CD4-positive, alpha-beta T cell treated with Interleukin-1 beta for 1 hour (primary cell): ENCODE results near the gene DOLPP1.
"Not testable (repeated sequence)": the region's sequence is repeated elsewhere in the genome, so short reads cannot be mapped to it uniquely, and the experiment has no call there.

Source experiments
- DNase-seq, 2 donors: peaks; one replicate each; pipeline ENCODE4 v3.0.0-alpha.2; 2020 to 2022

DOLPP1 gene

DNA sequence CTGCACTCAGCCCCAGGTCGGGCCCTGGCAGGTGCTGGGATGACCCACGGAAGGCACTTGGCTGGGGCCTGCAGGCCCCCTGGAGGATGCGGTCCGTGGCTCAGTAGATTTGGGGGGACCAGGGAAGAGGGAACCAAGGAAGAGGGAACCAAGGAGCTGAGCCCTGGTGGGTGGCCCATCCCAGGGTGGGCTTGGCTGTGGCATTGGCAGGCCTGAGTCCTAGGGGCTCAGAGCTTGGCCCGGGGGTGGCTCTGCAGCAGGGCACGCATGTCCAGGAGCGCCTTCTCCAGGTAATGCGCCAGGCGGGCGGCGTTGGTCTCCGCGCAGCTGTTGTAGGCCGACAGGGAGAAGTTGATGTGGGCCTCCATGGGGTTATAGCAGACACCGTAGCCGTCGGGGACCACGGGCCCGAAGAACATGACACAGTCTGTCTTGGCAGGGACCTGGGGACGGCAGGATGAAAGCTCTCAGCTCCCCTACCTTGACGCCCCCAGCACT is 14.3 kb downstream of the DOLPP1 start:
- DNase-seq: no peak

GRCh38 chr9:129095908-129096307 is 15.0 kb downstream of the DOLPP1 start:
- DNase-seq: no peak

DNA sequence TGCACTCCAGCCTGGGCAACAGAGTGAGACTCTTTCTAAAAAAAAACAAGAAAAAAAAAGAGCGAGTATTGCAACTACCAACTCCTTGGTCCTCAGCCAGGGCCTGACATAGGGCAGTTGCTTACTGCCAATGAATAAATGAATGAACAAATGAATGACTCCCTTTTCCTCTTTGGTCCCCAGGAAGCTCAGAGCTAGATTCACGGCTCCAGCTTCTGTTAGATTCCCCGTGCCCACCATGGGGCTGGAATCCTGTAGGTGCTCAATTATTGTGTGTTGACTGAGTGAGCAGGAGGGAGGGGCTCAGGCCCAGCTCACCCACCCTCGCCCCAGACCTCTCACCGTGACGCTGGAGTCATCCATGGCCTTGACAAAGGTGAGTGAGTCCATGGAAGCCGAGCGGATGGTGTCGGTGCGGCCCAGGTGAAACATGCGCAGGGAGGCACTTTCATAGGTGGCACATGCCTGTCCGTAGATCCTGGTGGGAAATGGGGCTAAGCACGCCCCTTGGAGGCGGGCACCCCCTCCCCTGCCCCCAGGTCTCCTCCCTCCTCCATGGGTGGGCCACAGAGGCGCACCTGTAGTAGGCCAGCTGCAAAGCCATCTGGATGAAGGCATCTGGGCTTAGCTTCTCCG is 16.9 kb downstream of the DOLPP1 start:
- no peak for DNase-seq

GRCh38 chr9:129098328-129098727 is 17.4 kb downstream of the DOLPP1 start:
- DNase-seq: no peak

- no peak for DNase-seq
These were observed 19.7 kb downstream of the DOLPP1 start for GRCh38 chr9:129100383-129101169.

DNA sequence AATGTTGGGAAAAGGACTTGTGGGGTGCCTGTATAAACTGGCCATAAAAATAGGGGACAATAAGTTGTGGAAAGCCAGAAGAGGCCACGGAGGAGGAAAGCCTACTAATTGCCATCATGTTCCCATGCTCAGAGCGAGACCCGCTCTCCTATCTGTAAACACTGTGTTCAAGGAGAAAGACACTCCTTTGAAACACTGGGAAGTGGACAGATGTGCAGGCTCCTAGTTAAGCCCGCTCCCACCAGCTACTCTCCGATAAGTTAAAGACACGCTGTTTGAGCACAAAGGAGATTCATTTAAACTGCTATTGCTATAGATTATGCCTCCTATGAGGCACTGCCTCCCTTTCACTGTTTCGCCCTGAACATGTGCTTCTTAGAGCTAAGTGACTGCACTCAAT is 20.4 kb downstream of the DOLPP1 start:
- DNase-seq: no peak

GRCh38 chr9:129102095-129102525 is 21.2 kb downstream of the DOLPP1 start:
- DNase-seq: no peak

DNA sequence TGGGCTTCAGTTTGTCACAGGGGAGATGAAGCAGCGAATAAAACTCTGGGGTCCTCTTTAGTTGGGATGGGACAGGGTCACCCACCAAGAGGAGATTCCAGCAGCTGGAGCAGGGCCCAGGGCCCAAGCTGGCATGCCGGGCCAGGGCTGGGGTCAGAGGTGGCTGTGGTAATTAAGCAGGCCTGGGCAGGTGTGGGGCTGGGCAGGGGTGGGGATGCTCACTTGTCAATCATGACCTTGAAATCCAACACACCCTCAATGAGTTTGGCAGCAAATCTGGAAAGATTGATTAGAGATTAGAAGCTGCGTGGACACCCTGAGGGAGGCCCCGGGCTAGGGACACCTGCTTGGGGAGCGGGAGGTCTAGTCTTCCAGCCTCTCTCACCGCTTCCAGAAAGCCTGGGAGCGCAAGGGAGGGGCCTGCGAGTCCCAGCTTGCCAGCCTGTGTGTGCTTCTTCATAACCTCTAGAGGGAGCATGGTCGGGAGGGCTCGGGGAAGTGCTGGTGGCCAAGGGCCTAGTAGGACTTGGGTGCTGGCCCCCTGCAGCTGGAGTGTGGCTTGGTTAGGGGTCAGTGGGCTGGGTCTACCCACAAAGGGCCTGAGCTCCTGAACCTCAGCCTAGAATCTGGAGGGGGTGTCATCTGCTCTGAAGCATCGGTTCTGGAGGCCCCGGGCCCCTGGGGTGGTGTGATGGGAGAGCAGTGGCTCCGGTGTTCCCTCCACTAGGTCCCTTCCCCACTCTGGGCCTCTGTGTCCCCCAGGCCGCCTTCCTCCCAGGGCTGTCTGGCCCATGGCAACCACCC is 22.1 kb downstream of the DOLPP1 start:
- DNase-seq: peak in 1 of 2 donors; percentile 6

GRCh38 chr9:129103595-129103965 is 22.7 kb downstream of the DOLPP1 start:
- no peak for DNase-seq

- DNase-seq: no peak
These were observed 23.1 kb downstream of the DOLPP1 start for GRCh38 chr9:129104051-129104450.

- DNase-seq: no peak
These were observed 25.2 kb downstream of the DOLPP1 start for GRCh38 chr9:129105857-129106694.

DNA sequence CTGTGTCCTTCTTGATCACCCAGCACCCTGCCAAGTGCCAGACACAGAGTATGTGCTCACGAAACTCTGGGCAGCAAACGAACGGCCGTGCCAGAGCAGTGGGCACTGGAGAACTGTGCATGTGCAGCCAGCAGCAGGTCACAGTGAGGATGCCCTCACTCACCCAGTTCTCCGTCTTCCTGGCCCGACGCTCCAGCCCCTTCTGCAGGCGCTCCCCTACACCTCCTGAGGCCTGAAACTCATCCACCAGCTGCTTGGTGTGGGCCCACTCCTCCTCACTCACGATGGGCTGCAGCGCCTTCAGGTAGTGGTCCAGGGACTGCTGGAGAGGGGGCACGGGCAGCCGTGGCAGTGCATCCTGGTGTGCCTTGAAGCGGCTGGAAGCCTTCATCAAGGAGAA is 26.7 kb downstream of the DOLPP1 start:
- DNase-seq: no peak

- no peak for DNase-seq
These were observed 27.3 kb downstream of the DOLPP1 start for GRCh38 chr9:129108083-129108804.

DNA sequence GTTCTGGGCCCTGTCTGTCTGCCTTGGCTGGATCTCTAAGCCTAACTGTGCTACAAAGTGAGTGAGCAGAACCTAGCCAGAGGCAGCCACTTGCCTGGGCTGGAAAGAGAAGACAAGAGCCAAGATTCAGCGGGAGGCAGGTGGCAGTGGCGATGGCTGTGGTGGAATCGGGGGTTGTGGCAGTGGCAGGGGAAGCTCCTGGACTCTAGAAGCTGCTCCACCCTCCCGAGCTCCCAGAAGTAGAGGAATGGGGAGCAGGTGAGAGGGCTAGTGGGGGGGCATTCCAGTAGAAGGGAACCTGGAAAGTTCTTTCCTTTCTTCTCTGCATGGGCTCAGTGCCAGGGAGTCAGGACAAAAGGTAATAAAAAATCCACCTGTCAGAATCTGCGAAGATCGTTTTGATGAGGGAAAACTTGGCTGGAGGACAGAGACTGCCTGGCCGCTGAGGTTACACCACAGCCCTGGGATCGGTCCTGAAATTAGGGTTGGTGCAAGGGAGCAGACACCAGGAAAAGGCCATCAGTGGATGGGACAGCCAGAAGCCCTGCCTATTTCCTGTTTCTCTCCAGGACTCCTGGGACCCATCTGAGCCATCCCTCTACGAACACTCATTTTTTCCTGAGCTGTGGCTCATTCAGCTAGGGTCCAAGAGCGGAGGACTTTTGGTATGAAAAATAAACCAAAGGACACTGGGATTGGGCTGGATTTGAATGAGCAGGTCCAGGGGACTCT is 28.1 kb downstream of the DOLPP1 start:
- no peak for DNase-seq

DNA sequence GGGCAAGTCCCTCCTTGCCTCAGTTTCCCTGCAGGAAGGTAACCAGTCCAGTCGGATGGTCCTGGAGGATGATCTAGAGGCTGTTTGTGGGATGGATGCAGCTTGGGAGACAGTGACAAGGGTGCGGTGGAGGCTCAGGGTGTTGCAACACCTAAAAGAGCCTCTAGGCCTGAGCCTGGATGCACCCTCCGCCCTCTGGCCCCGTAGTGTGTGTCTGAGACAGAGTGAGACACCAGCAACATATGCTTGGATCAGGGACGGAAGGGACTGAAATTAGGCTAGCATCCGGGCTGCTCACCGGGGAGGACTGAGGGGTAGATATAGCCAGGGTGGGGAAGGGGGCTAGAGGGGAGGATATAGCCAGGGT is 28.6 kb downstream of the DOLPP1 start:
- peak; percentile 14 to 33 for DNase-seq

DNA sequence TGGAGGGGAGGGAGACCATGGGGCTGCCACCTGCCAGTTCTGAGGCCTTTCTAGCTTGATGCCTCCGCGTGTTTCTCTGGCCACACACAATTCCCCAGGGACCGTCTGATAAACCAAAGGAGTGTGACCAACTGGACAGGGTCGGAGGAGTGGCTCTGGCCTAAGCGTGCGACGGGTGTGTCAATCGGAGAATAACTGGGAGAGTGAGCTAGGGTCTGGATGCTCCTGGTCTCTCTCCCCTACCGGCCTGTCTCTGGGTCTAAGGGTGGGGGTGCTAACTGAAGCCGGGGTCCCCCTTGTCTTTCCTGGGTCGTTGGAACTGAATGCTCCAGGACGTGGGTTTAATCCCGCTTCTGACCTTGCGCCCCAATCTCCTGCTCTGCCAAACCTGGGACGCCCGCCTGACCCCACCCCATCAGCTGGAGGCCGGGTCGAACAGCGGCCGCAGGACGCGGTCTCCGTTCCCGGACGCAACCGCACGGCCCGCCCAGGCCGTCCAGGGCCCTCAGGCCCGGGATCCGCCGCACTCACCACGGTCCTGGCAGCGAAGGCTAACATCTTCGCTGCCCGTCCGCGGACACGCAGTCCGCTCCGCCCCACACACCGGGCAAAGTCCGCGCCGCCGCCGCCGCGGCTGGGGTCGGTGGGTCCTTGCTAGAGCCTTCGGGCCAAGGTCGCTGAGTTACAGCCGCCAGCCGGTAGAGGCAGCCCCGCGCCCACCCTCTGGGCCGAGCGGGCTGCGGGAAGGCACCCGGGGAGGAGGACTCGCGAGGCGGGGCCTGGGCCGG is 29.2 kb downstream of the DOLPP1 start:
- DNase-seq: no peak

DNA sequence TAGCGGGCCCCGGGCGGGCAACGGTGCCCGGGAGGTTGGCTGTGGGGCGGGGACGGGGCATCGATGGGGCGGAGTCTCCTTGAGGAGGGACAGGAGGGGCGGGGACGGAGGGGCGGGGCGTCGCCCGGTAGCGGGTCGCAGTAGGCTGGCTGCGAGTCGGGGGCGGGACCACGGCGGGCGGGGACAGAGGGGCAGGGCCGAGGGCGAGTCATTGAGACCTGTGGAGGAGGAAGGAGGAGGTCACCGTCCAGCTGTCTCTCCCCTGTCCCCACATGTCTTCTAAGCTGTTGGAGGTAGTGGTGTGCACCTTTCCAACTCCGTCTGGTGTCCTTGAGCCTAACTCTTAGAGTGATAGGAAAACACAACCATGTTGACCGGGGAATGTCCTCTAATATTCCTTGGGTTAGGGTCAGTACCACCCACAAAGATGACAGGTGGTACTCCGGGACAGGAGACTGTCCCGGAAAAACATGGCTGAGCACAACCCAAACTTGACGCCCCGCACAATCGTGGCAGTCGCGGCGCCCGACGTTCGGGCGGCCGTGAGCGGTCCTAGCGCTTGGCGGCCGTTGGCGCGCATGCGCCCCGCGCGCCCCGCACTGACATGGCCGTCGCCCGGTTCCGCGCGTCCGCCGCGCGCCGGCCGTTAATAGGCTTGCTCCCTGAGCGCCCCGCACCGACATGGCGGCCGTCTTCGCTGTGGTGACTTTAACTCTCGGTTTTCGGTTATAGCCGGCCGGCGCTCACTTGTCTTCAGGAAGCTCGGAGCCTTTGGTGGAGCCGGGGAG is 30.0 kb downstream of the DOLPP1 start, which contains the start of the genes CRAT and PTPA:
Gene CRAT, minus strand, starts transcription at position 54 of the 788 bp plus-strand sequence. CDS start 284 bp downstream, outside the sequence.
Gene PTPA, plus strand, starts transcription at position 676 of the 788 bp plus-strand sequence. CDS start 186 bp downstream, outside the sequence.
- peak; percentile 95 to 96 for DNase-seq

DNA sequence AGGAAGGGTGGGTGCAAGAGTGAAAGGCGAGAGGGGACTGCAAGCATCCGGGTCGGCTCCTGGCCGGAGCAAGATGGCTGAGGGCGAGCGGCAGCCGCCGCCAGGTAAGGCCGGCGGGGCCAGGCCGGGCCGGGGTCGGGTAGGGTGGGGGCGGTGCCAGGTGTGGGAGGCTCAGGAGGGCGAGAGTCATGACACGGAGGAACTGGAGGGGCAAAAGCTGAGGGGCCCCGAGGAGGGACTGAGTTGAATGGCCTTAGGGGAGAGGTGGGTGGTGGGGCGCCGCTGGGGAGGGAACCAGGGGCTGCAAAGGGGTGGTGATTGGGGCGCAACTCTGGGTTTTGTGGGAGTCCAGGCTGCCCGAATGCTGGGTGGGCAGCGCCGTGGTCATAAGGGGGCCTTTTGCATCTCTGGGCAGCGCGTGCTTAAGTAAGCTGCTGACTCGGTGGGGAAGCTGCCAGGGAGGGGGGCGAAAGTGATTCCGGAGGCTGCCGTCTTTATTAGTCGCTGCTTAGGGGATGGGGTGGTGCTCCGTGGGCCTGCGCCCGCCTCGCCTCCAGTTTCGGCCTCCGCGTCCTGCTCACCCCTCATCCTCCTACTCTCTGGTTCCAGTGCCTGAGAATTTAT is 30.7 kb downstream of the DOLPP1 start:
- DNase-seq: peak in 1 of 2 donors; percentile 4

DNA sequence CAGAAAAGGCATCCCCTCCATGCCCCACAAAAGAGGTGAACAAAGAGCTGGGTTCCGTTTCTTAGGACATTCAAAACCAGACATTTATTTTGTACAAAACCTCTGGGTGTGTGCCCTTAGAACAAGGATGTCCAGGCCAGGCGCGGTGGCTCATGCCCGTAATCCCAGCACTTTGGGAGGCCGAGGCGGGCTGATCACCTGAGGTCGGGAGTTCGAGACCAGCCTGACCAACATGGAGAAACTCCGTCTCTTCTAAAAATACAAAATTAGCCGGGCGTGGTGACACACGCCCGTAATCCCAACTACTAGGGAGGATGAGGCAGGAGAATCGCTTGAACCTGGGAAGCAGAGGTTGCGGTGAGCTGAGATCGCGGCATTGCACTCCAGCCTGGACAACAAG is 31.6 kb downstream of the DOLPP1 start:
- not testable (repeated sequence) for DNase-seq
